ENCODE results near the gene ROR1.

DNA sequence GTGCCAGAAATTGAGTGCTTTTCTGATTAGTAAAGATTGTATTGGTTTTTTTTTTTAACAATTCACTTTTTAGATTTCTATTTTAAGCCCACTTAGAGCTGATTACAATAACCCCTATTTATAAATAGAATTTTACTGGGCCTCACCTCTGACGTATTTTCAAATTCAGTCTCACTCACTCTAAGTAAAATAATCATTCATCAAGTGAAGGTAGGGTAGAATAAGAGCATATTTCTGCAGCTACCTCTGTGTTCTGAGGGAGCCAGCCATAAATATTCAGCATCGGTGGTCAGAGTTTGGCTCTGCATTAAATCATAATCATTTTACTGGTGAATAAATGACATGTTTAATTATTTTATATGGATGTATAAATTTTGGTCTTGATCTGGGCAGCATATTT lies 333.8 kb downstream of the ROR1 start:
- TF ChIP-seq POLR2AphosphoS5 (IDR thresholded peaks at IDR 0.05): no peak
- TF ChIP-seq, protein P1, sequence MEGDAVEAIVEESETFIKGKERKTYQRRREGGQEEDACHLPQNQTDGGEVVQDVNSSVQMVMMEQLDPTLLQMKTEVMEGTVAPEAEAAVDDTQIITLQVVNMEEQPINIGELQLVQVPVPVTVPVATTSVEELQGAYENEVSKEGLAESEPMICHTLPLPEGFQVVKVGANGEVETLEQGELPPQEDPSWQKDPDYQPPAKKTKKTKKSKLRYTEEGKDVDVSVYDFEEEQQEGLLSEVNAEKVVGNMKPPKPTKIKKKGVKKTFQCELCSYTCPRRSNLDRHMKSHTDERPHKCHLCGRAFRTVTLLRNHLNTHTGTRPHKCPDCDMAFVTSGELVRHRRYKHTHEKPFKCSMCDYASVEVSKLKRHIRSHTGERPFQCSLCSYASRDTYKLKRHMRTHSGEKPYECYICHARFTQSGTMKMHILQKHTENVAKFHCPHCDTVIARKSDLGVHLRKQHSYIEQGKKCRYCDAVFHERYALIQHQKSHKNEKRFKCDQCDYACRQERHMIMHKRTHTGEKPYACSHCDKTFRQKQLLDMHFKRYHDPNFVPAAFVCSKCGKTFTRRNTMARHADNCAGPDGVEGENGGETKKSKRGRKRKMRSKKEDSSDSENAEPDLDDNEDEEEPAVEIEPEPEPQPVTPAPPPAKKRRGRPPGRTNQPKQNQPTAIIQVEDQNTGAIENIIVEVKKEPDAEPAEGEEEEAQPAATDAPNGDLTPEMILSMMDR (IDR thresholded peaks at IDR 0.05): no peak
- TF ChIP-seq POLR2A (IDR thresholded peaks at IDR 0.05): no peak
- TF ChIP-seq EP300 (IDR thresholded peaks at IDR 0.05): no peak

Data from suprapubic skin (tissue), 4 donors.